ENCODE data around the gene TICAM1. TPM values are rescaled to one million over a fixed set of nuclear protein-coding genes. Genes with fewer than 3 reads are reported as not detected.
"Not testable (repeated sequence)": the region's sequence is repeated elsewhere in the genome, so short reads cannot be mapped to it uniquely, and the experiment has no call there.

TICAM1 gene
- total RNA-seq, 6 experiments from 2014 or later, result 16.4 to 21.6 (median 18.4) TPM

DNA sequence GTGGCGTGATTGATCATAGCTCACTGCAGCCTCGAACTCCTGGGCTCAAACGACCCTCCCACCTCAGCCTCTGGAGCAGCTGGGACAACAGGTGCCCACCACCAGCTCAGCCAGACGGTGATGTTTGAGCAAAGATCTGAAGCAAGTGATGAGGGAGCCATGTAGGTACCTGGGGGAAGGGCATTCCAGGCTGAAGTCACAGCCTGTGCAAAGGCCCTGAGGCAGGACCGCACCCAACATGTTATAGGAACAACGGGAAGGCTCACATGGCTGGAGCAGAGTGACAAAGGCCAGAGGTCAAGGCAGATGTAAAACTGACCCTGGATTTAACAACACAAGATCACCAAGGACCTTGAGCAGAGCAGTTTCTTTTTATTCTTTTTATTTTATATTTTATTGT lies 25.1 kb downstream of the TICAM1 start:
- Mint-ChIP-seq H3K36me3 (ENCODE audit: low read depth) (no peaks in the 10 kb centered on the region), H3K4me1 (ENCODE audit: low read depth) (peaks cover 9% of the 10 kb centered on the region), H3K4me3 (no peak overlapping the region), H3K27ac (no peak overlapping the region), H3K9me3 (no peaks in the 10 kb centered on the region), H3K27me3 (ENCODE audit: insufficient read depth) (peaks cover 2% of the 10 kb centered on the region)
- no peak for DNase-seq
- TF ChIP-seq CTCF (IDR thresholded peaks at IDR 0.05), result no peak

GRCh38 chr19:4805140-4805539 lies 26.4 kb downstream of the TICAM1 start:
- not testable (repeated sequence) for H3K36me3 Mint-ChIP-seq (ENCODE audit: low read depth); DNase-seq; H3K27ac Mint-ChIP-seq; H3K27me3 Mint-ChIP-seq (ENCODE audit: insufficient read depth); H3K4me1 Mint-ChIP-seq (ENCODE audit: low read depth); H3K9me3 Mint-ChIP-seq; H3K4me3 Mint-ChIP-seq

GRCh38 chr19:4803736-4804695 lies 27.5 kb downstream of the TICAM1 start:
- Mint-ChIP-seq H3K36me3 (ENCODE audit: low read depth) (0 out of 2 replicates have a peak, but pooled peaks cover under 1% of the 10 kb centered on the region), H3K4me3 (no peak overlapping the region), H3K27me3 (ENCODE audit: insufficient read depth) (peaks cover 2% of the 10 kb centered on the region), H3K9me3 (no peaks in the 10 kb centered on the region), H3K27ac (no peak overlapping the region), H3K4me1 (ENCODE audit: low read depth) (no peaks in the 10 kb centered on the region)
- TF ChIP-seq CTCF (IDR thresholded peaks at IDR 0.05), result peak; percentile 85
- DNase-seq, result peak; percentile 25

GRCh38 chr19:4802711-4803110 lies 28.8 kb downstream of the TICAM1 start:
- Mint-ChIP-seq H3K36me3 (ENCODE audit: low read depth) (peaks cover 7% of the 10 kb centered on the region; the same call in 1 of the 2 replicates), H3K27me3 (ENCODE audit: insufficient read depth) (peaks cover 2% of the 10 kb centered on the region), H3K4me3 (no peak overlapping the region), H3K9me3 (no peaks in the 10 kb centered on the region), H3K27ac (no peak overlapping the region), H3K4me1 (ENCODE audit: low read depth) (no peaks in the 10 kb centered on the region)
- no peak for TF ChIP-seq CTCF (IDR thresholded peaks at IDR 0.05)
- no peak for DNase-seq

DNA sequence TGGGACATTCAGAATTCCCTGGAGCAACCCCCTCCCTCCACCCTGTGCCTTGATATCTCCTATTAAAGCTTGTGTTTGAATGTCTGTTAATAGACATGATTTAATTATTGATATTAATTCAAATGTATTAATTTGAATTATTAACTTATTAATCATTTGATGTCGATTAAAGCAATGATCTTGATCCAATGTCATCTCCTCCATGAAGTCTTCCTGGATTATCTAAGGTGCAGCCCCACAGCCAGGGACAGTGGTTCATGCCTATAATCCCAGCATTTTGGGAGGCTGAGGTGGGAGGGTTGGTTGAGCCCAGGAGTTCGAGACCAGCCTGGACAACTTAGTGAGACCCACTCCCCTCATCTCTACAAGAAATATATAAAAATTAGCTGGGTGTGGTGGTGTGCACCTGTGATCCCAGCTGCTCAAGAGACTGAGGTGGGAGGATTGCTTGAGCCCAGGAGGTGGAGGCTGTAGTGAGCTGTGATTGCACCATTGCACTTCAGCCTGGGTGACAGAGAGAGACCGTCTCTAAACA lies 30.4 kb downstream of the TICAM1 start:
- Mint-ChIP-seq H3K4me3 (no peak overlapping the region), H3K27ac (no peak overlapping the region), H3K36me3 (ENCODE audit: low read depth) (peaks cover 14% of the 10 kb centered on the region), H3K27me3 (ENCODE audit: insufficient read depth) (no peaks in the 10 kb centered on the region; the same call in 1 of the 2 replicates), H3K9me3 (no peaks in the 10 kb centered on the region), H3K4me1 (ENCODE audit: low read depth) (no peaks in the 10 kb centered on the region)
- no peak for DNase-seq
- no peak for TF ChIP-seq CTCF (IDR thresholded peaks at IDR 0.05)

DNA sequence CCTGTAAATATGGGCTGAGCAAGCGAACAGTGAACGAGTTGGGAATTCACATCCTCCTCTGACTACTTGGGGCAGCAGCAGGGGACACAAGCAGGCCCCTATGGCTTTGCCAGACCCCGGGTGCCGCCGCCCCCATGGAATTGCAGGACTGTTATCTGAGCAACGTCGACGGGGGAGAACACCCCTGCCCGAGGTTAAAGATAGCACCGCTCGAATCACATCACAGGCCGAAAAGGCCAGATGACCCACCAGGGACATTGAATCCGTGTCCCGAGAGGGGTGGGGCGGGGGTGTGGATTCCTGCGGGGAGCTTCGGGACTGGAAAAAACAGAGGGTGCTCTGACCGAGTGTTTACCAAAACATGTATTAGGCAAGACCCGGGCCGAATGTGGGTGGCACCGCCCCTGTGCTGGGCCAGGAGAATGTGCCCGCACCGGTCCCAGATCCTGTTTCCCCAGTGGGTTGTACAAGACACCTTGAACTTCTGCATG lies 30.9 kb downstream of the TICAM1 start:
- Mint-ChIP-seq H3K27ac (no peak overlapping the region), H3K9me3 (no peaks in the 10 kb centered on the region), H3K4me1 (ENCODE audit: low read depth) (no peaks in the 10 kb centered on the region), H3K4me3 (no peak overlapping the region), H3K36me3 (ENCODE audit: low read depth) (peaks cover 14% of the 10 kb centered on the region), H3K27me3 (ENCODE audit: insufficient read depth) (no peaks in the 10 kb centered on the region; the same call in 1 of the 2 replicates)
- no peak for DNase-seq
- TF ChIP-seq CTCF (IDR thresholded peaks at IDR 0.05), result no peak
